Skeletal muscle tissue (tissue), 4 donors: Measurements from ENCODE around the gene C6orf47. TPM values are rescaled to one million over a fixed set of nuclear protein-coding genes. Genes with fewer than 3 reads are reported as not detected.
A peak's percentile ranks its signal among the peaks of the same experiment; 100 is the strongest.

Experiments used
- H3K27ac ChIP-seq: one replicate; pipeline ENCODE4 v1.7.0; 2013; ENCODE audit warnings: mild to moderate bottlenecking, low read depth, low read length, inconsistent platforms
- H3K27me3 ChIP-seq, 3 donors: one replicate each; pipeline ENCODE4 v1.7.0; 2013; ENCODE audit warnings: low read length in 3 of 3; ENCODE audit not compliant: control insufficient read depth in 3 of 3, insufficient read depth in 3 of 3
- H3K36me3 ChIP-seq, 3 donors: one replicate each; pipeline ENCODE4 v1.7.0; 2013; ENCODE audit warnings: low read length in 3 of 3; ENCODE audit not compliant: control insufficient read depth in 3 of 3, insufficient read depth in 3 of 3
- H3K4me1 ChIP-seq, 3 donors: one replicate each; pipeline ENCODE4 v1.7.0; 2013; ENCODE audit warnings: low read length in 3 of 3, mild to moderate bottlenecking in 3 of 3; ENCODE audit not compliant: control insufficient read depth in 3 of 3, insufficient read depth in 3 of 3
- H3K4me3 ChIP-seq, 3 donors: one replicate each; pipeline ENCODE4 v1.7.0; 2013; ENCODE audit warnings: low read length in 3 of 3
- H3K9ac ChIP-seq, 3 donors: one replicate each; pipeline ENCODE4 v1.7.0; 2013; ENCODE audit warnings: low read length in 3 of 3, mild to moderate bottlenecking in 3 of 3, moderate library complexity in 2 of 3, low read depth in 1 of 3
- H3K9me3 ChIP-seq, 3 donors: one replicate each; pipeline ENCODE4 v1.7.0; 2013; ENCODE audit warnings: low read length in 3 of 3; ENCODE audit not compliant: control insufficient read depth in 3 of 3
- total RNA-seq: library from RNA; depleted of rRNA; stranded (reverse); fragments of >200 nt; gene quantifications from one replicate; pipeline ENCODE4 v1.2.3, GENCODE V29; 2014
- donor health status: Osteomylitis.

The C6orf47 gene
- total RNA-seq, 1 donor from 2014 or later: 18.3 TPM

GRCh38 chr6:31687860-31688693 lies 27.5 kb upstream of the C6orf47 start:
- H3K36me3 ChIP-seq: peaks cover 67 to 77% (median 69%) of the 10 kb centered on the region in 3 donors
- H3K27ac ChIP-seq: no peak overlapping the region
- no peaks in the 10 kb centered on the region for H3K4me1 ChIP-seq
- H3K4me3 ChIP-seq: no peak overlapping the region
- H3K27me3 ChIP-seq: no peaks in the 10 kb centered on the region
- no peaks in the 10 kb centered on the region for H3K9me3 ChIP-seq
- peak overlapping the region in 1 of 3 donors; percentile 16 for H3K9ac ChIP-seq

- Histone ChIP-seq H3K27ac (no peak overlapping the region), H3K9ac (peak overlapping the region in 1 of 3 donors; percentile 16), H3K9me3 (no peaks in the 10 kb centered on the region), H3K4me1 (no peaks in the 10 kb centered on the region), H3K4me3 (no peak overlapping the region), H3K36me3 (peaks cover 61 to 69% (median 61%) of the 10 kb centered on the region in 3 donors), H3K27me3 (no peaks in the 10 kb centered on the region)
Observed at GRCh38 chr6:31687321-31687720, 26.7 kb upstream of the C6orf47 start.

- Histone ChIP-seq H3K4me3 (no peak overlapping the region), H3K36me3 (peaks cover 53 to 62% (median 56%) of the 10 kb centered on the region in 3 donors)
Observed at GRCh38 chr6:31686483-31686882, 25.9 kb upstream of the C6orf47 start.

GRCh38 chr6:31683591-31683990 lies 23.0 kb upstream of the C6orf47 start:
- H3K4me3 ChIP-seq: no peak overlapping the region

More at GRCh38 chr6:31686483-31686882, 25.9 kb upstream of the C6orf47 start:
- no peak overlapping the region for H3K27ac ChIP-seq
- no peaks in the 10 kb centered on the region for H3K27me3 ChIP-seq
- H3K9me3 ChIP-seq: no peaks in the 10 kb centered on the region
- H3K9ac ChIP-seq: no peak overlapping the region
- peaks cover 2 to 4% (median 2%) of the 10 kb centered on the region in 3 donors for H3K4me1 ChIP-seq

GRCh38 chr6:31681135-31681671 lies 20.6 kb upstream of the C6orf47 start:
- Histone ChIP-seq H3K9ac (peak overlapping the region; percentile 74 to 80 (median 78)), H3K4me1 (peaks cover 15 to 25% (median 18%) of the 10 kb centered on the region in 3 donors), H3K4me3 (peak overlapping the region; percentile 74 to 81 (median 81)), H3K36me3 (peaks cover 2 to 11% (median 7%) of the 10 kb centered on the region in 3 donors), H3K27me3 (no peaks in the 10 kb centered on the region), H3K9me3 (no peaks in the 10 kb centered on the region), H3K27ac (peak overlapping the region; percentile 59)

More at GRCh38 chr6:31683591-31683990, 23.0 kb upstream of the C6orf47 start:
- peaks cover 15 to 25% (median 18%) of the 10 kb centered on the region in 3 donors for H3K4me1 ChIP-seq
- H3K36me3 ChIP-seq: peaks cover 26 to 33% (median 29%) of the 10 kb centered on the region in 3 donors
- H3K9ac ChIP-seq: no peak overlapping the region
- no peaks in the 10 kb centered on the region for H3K9me3 ChIP-seq
- H3K27me3 ChIP-seq: no peaks in the 10 kb centered on the region
- H3K27ac ChIP-seq: no peak overlapping the region

- Histone ChIP-seq H3K27me3 (no peaks in the 10 kb centered on the region), H3K4me1 (peaks cover 15 to 25% (median 18%) of the 10 kb centered on the region in 3 donors), H3K27ac (peak within 1 kb of the TSS; percentile 59), H3K36me3 (peaks cover 1 to 6% (median 4%) of the 10 kb centered on the region in 3 donors), H3K4me3 (peak within 1 kb of the TSS; percentile 74 to 81 (median 81)), H3K9ac (peak within 1 kb of the TSS; percentile 74 to 80 (median 78)), H3K9me3 (no peaks in the 10 kb centered on the region)
Observed at GRCh38 chr6:31680226-31681134, 19.9 kb upstream of the C6orf47 start, which contains the start of gene LY6G5C. Gene LY6G5C, minus strand, starts transcription at chr6:31681067. Its CDS starts 694 bp downstream, at chr6:31680373.

GRCh38 chr6:31677955-31678354 lies 17.4 kb upstream of the C6orf47 start:
- Histone ChIP-seq H3K4me3 (no peak overlapping the region), H3K9ac (no peak overlapping the region), H3K27ac (no peak overlapping the region), H3K9me3 (no peaks in the 10 kb centered on the region), H3K36me3 (peaks cover 4 to 12% (median 7%) of the 10 kb centered on the region in 3 donors), H3K27me3 (no peaks in the 10 kb centered on the region), H3K4me1 (peaks cover 15 to 25% (median 18%) of the 10 kb centered on the region in 3 donors)

GRCh38 chr6:31676904-31677303 lies 16.3 kb upstream of the C6orf47 start:
- Histone ChIP-seq H3K4me3 (no peak overlapping the region), H3K27ac (no peak overlapping the region), H3K9me3 (no peaks in the 10 kb centered on the region), H3K27me3 (no peaks in the 10 kb centered on the region), H3K36me3 (peaks cover 11 to 20% (median 11%) of the 10 kb centered on the region in 3 donors), H3K9ac (no peak overlapping the region), H3K4me1 (peaks cover 15 to 25% (median 18%) of the 10 kb centered on the region in 3 donors)

GRCh38 chr6:31676322-31676903 lies 15.8 kb upstream of the C6orf47 start:
- no peak overlapping the region for H3K4me3 ChIP-seq
- no peaks in the 10 kb centered on the region for H3K9me3 ChIP-seq
- H3K9ac ChIP-seq: no peak overlapping the region

More at GRCh38 chr6:31676322-31676903, 15.8 kb upstream of the C6orf47 start:
- Histone ChIP-seq H3K27ac (no peak overlapping the region), H3K27me3 (no peaks in the 10 kb centered on the region), H3K36me3 (peaks cover 16 to 25% (median 16%) of the 10 kb centered on the region in 3 donors), H3K4me1 (peaks cover 11 to 22% (median 16%) of the 10 kb centered on the region in 3 donors)
